ENCODE results near the gene NCR3LG1.
A peak's percentile ranks its signal among the peaks of the same experiment; 100 is the strongest.
"Not testable (repeated sequence)": the region's sequence is repeated elsewhere in the genome, so short reads cannot be mapped to it uniquely, and the experiment has no call there.

NCR3LG1 gene

GRCh38 chr11:17423533-17424310 is 72.1 kb downstream of the NCR3LG1 start:
- Histone ChIP-seq H3K9ac (ENCODE audit: low read depth, low read length) (peak overlapping the region; percentile 38; the same call in 1 of the 2 replicates), H3K4me3 (ENCODE audit: low read depth in 1 of 2, low read length in 2 of 2) (no peak overlapping the region), H3K4me1 (ENCODE audit: insufficient read depth, low read length) (peaks cover 99% of the 10 kb centered on the region), H3K79me2 (ENCODE audit: insufficient read depth, low read length) (no peaks in the 10 kb centered on the region), H2AFZ (ENCODE audit: low read depth, low read length) (no peak overlapping the region), H3K4me2 (ENCODE audit: insufficient read depth, low read length) (no peak overlapping the region), H3K27ac (ENCODE audit: low read length) (peak overlapping the region; percentile 86), H4K20me1 (ENCODE audit: insufficient read depth, low read length) (no peaks in the 10 kb centered on the region), H3K9me3 (ENCODE audit: insufficient read depth, low read length, severe bottlenecking) (no peaks in the 10 kb centered on the region), H3K27me3 (ENCODE audit: insufficient read depth, low read length, poor library complexity) (no peaks in the 10 kb centered on the region), H3K36me3 (ENCODE audit: insufficient read depth, low read length) (no peaks in the 10 kb centered on the region)
- TF ChIP-seq CTCF (IDR thresholded peaks at IDR 0.05; ENCODE audit: borderline replicate concordance, extremely low read depth, low read length, poor library complexity, severe bottlenecking) = no peak
- no peak for TF ChIP-seq EZH2 (IDR thresholded peaks at IDR 0.05; ENCODE audit: borderline replicate concordance, low read depth, low read length, severe bottlenecking)
- no peak for ATAC-seq (ENCODE audit: insufficient read depth, low read depth)
- peak; percentile 57 for DNase-seq

- H2AFZ ChIP-seq (ENCODE audit: low read depth, low read length); H3K9me3 ChIP-seq (ENCODE audit: insufficient read depth, low read length, severe bottlenecking); H3K36me3 ChIP-seq (ENCODE audit: insufficient read depth, low read length); H3K79me2 ChIP-seq (ENCODE audit: insufficient read depth, low read length); H4K20me1 ChIP-seq (ENCODE audit: insufficient read depth, low read length); H3K27me3 ChIP-seq (ENCODE audit: insufficient read depth, low read length, poor library complexity): not testable (repeated sequence)
- peak overlapping the region; percentile 45 for H3K9ac ChIP-seq (ENCODE audit: low read depth, low read length)
- ATAC-seq (ENCODE audit: insufficient read depth, low read depth) = peak; percentile 38
- DNase-seq = peak; percentile 45
- peak overlapping the region in 1 of 2 experiments; percentile 28; a peak in 1 of 4 replicates for H3K4me3 ChIP-seq (ENCODE audit: low read depth in 1 of 2, low read length in 2 of 2)
- H3K4me1 ChIP-seq (ENCODE audit: insufficient read depth, low read length) = peaks cover 97% of the 10 kb centered on the region
- peak overlapping the region; percentile 53 for H3K4me2 ChIP-seq (ENCODE audit: insufficient read depth, low read length)
- H3K27ac ChIP-seq (ENCODE audit: low read length) = peak overlapping the region; percentile 96
These were observed 74.6 kb downstream of the NCR3LG1 start for GRCh38 chr11:17426233-17426632.

Measured in DND-41 (cell line).